Adipocyte (in vitro differentiated cells): Measurements from ENCODE around the gene PCGF3.
"Not testable (repeated sequence)": the region's sequence is repeated elsewhere in the genome, so short reads cannot be mapped to it uniquely, and the experiment has no call there.

ENCODE experiments used
- DNase-seq: peaks from one replicate; pipeline ENCODE4 v3.0.0-alpha.2; 2015; ENCODE audit warnings: low read depth
- H3K27me3 ChIP-seq: replicated peaks from 2 replicates; pipeline ENCODE4 v1.7.0; 2013; ENCODE audit warnings: mild to moderate bottlenecking, low read length, moderate library complexity; ENCODE audit not compliant: control insufficient read depth, insufficient read depth
- H3K36me3 ChIP-seq: 2 replicates; pipeline ENCODE4 v1.7.0; 2013; ENCODE audit warnings: low read length, mild to moderate bottlenecking, moderate library complexity; ENCODE audit not compliant: control insufficient read depth, insufficient read depth, severe bottlenecking
- H3K4me1 ChIP-seq: 2 replicates; pipeline ENCODE4 v1.7.0; 2013; ENCODE audit warnings: mild to moderate bottlenecking, low read length, moderate library complexity; ENCODE audit not compliant: control insufficient read depth, insufficient read depth
- H3K4me3 ChIP-seq: 2 replicates; pipeline ENCODE4 v1.7.0; 2013; ENCODE audit warnings: mild to moderate bottlenecking, low read length, moderate library complexity
- H3K9ac ChIP-seq: 2 replicates; pipeline ENCODE4 v1.7.0; 2013; ENCODE audit warnings: mild to moderate bottlenecking, low read length, moderate library complexity
- H3K9me3 ChIP-seq: 2 replicates; pipeline ENCODE4 v1.7.0; 2013; ENCODE audit warnings: mild to moderate bottlenecking, low read length, moderate library complexity; ENCODE audit not compliant: control insufficient read depth

PCGF3 gene

DNA sequence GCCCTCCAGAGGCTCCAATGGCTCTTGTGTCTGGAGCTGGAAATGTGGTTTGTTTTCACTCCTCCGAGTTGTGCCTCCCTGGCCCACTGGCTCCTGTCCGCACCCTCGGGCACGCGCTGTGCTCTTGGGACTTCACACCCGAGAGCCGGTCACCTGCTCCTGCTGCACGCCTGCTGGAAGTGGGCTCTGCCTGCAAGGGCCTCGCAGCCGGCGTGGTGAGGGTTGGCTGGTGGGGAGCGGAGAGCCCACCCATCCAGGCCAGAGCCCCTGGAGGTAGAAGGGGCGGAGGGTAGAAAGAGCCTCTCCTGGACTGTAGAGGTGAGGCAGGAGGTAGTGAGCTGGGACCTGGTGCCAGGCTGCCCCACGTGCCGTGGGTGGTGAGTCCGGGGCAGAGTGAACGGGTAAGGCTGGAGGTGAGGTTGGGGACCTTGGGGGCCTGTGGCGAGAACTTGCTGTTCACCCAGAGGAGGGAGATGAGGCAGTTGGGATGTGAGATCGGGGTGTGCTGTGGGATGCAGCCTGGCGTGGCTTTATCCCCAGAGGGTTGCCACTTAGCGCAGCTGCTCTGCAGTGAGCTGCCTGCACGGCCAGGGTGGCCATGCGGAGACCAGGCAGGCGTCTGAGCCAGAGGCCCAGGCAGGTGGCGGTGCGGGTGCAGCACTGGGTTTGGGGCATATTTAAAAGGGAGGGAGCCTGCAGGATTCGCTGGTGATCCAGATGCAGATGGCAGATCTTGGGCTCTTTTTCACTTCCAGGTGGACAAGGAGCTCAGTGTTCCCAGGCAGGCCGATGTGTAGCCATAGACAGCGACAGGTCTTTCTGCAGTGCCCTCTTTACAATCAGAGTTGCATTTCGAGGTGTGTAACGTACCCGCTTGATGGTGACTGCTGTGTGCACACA, 48.8 kb downstream of the PCGF3 start:
- Histone ChIP-seq H3K9me3 (no peaks in the 10 kb centered on the region), H3K9ac (no peak overlapping the region), H3K36me3 (peaks cover 44% of the 10 kb centered on the region), H3K27me3 (no peaks in the 10 kb centered on the region), H3K4me1 (peaks cover 22% of the 10 kb centered on the region), H3K4me3 (no peak overlapping the region)
- DNase-seq = no peak

DNA sequence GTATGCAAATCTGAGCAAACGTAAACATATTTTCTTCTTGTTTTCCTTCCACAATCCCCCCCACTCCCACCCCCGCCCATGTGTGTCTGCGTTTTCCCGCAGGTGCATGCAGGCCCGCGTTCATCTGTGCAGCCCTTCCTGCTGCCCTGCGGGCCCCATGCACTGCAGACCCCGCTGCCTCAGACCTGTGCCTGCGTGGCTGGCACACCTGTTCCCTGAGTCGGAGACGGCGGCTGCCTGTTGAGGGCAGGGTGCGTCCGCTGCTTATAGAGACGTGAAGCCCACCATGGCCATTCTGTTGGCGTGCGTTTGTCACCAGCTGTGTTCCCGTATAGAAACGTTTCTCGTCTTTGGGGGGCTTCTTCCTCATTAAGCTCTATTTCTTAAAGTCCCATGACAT, 51.5 kb downstream of the PCGF3 start:
- no peak overlapping the region for H3K4me3 ChIP-seq
- H3K9me3 ChIP-seq = no peaks in the 10 kb centered on the region
- H3K4me1 ChIP-seq = peaks cover under 1% of the 10 kb centered on the region
- no peak overlapping the region for H3K9ac ChIP-seq
- peaks cover 60% of the 10 kb centered on the region for H3K36me3 ChIP-seq
- no peak for DNase-seq
- H3K27me3 ChIP-seq = no peaks in the 10 kb centered on the region

- H3K4me3 ChIP-seq = not testable (repeated sequence)
Observed at GRCh38 chr4:759810-760209, 54.2 kb downstream of the PCGF3 start.

GRCh38 chr4:760616-761015, 55.0 kb downstream of the PCGF3 start:
- no peak for DNase-seq
- H3K36me3 ChIP-seq = peaks cover 55% of the 10 kb centered on the region
- H3K9me3 ChIP-seq = no peaks in the 10 kb centered on the region
- H3K9ac ChIP-seq = no peak overlapping the region
- no peak overlapping the region for H3K4me3 ChIP-seq
- H3K27me3 ChIP-seq = no peaks in the 10 kb centered on the region
- H3K4me1 ChIP-seq = peaks cover 12% of the 10 kb centered on the region

More at GRCh38 chr4:759810-760209, 54.2 kb downstream of the PCGF3 start:
- not testable (repeated sequence) for H3K27me3 ChIP-seq, H3K9me3 ChIP-seq, DNase-seq, H3K4me1 ChIP-seq, H3K9ac ChIP-seq
- peaks cover 61% of the 10 kb centered on the region for H3K36me3 ChIP-seq

DNA sequence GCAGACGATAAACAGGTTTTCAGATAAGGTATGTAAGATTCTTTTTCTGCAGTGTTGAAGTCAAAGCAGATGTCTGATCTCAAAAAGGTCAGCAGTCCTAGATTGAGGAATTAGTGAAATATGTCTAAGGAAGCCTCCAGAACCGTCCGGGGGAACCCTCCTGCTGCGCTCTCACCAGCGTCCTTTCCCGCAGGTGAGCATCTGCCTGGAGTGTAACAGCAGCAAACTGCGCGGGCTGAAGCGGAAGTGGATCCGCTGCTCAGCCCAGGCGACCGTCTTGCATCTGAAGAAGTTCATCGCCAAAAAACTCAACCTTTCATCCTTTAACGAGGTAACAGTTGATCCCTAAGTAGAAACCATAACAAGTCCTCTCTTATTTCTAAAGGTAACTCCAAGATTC, 55.5 kb downstream of the PCGF3 start:
- Histone ChIP-seq H3K4me3 (no peak overlapping the region), H3K9me3 (no peaks in the 10 kb centered on the region), H3K36me3 (peaks cover 58% of the 10 kb centered on the region), H3K27me3 (no peaks in the 10 kb centered on the region), H3K9ac (no peak overlapping the region), H3K4me1 (peaks cover 17% of the 10 kb centered on the region)
- no peak for DNase-seq

- DNase-seq = no peak
- H3K36me3 ChIP-seq = peaks cover 61% of the 10 kb centered on the region
- H3K27me3 ChIP-seq = no peaks in the 10 kb centered on the region
- no peak overlapping the region for H3K4me3 ChIP-seq
- H3K9me3 ChIP-seq = no peaks in the 10 kb centered on the region
- peaks cover 18% of the 10 kb centered on the region for H3K4me1 ChIP-seq
- no peak overlapping the region for H3K9ac ChIP-seq
Observed at GRCh38 chr4:761739-762138, 56.1 kb downstream of the PCGF3 start.

DNA sequence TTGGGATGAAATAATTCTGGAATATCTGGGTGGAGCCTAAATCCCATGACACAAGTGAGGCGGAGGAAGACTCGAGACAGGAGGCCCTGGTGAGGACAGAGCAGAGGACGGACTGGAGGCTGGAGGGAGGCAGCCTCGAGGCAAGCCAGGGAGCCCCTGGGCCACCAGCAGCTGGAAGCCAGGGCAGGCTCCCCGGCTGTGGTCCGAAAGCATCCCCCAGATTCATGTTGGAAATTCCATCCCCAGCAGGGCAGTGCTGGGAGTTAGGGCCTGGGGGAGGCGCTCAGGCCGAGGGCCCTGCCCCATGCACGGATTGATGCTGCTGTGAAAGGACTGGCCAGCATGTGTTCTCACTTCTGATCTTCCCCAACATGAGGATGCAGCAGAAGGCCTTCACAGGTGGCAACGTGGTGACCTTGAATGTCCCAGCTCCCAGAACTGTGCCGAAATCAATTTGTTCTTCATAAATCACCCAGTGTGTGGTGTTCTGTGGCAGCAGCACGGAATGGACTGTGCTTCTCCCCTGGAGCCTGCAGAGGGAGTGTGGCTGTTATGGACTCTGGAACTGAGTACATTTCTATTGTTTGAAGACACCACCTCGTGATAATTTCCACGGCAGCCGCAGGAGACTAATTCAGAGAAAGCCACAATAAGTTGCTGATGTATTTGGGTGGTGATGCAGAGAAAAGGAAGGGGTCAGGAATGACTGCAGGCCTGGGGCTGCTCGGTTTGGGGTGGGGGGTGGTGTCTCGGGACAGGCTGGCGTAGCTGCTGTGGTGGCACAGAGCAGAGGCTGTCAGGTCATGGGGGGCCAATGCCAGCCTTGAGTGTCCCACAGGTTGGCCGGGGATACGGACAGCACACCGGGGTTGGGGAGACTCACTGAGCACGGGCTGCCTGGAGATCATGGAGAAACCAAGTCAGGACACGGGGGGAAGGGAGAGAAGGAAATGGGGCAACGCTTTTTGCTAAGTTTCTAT, 56.9 kb downstream of the PCGF3 start:
- no peaks in the 10 kb centered on the region for H3K9me3 ChIP-seq
- no peak for DNase-seq
- H3K4me1 ChIP-seq = peaks cover 18% of the 10 kb centered on the region
- H3K4me3 ChIP-seq = no peak overlapping the region
- peaks cover 61% of the 10 kb centered on the region for H3K36me3 ChIP-seq
- no peak overlapping the region for H3K9ac ChIP-seq
- no peaks in the 10 kb centered on the region for H3K27me3 ChIP-seq

- Histone ChIP-seq H3K9me3 (no peaks in the 10 kb centered on the region), H3K4me1 (peaks cover 18% of the 10 kb centered on the region), H3K27me3 (no peaks in the 10 kb centered on the region), H3K36me3 (peaks cover 69% of the 10 kb centered on the region), H3K9ac (no peak overlapping the region), H3K4me3 (no peak overlapping the region)
- no peak for DNase-seq
Observed at GRCh38 chr4:763191-763810, 57.7 kb downstream of the PCGF3 start.

GRCh38 chr4:763922-764321, 58.3 kb downstream of the PCGF3 start:
- no peaks in the 10 kb centered on the region for H3K27me3 ChIP-seq
- H3K9ac ChIP-seq = no peak overlapping the region
- no peaks in the 10 kb centered on the region for H3K9me3 ChIP-seq
- DNase-seq = no peak
- H3K4me1 ChIP-seq = peaks cover 18% of the 10 kb centered on the region
- H3K4me3 ChIP-seq = no peak overlapping the region
- peaks cover 74% of the 10 kb centered on the region for H3K36me3 ChIP-seq

GRCh38 chr4:764405-765169, 59.0 kb downstream of the PCGF3 start:
- no peak overlapping the region for H3K4me3 ChIP-seq
- no peaks in the 10 kb centered on the region for H3K9me3 ChIP-seq
- H3K36me3 ChIP-seq = peaks cover 80% of the 10 kb centered on the region
- H3K27me3 ChIP-seq = no peaks in the 10 kb centered on the region
- peaks cover 21% of the 10 kb centered on the region for H3K4me1 ChIP-seq
- no peak overlapping the region for H3K9ac ChIP-seq
- DNase-seq = no peak
